C4-2B (cell line): ENCODE results near the gene NNT.

ENCODE experiments used
- CTCF ChIP-seq: fragments of 450-650 bp; conservative IDR thresholded peaks from 2 replicates; pipeline ENCODE4 v1.5.1; 2017; ENCODE audit warnings: mild to moderate bottlenecking
- ZFX ChIP-seq: fragments of 450-650 bp; IDR thresholded peaks from 2 replicates; pipeline ENCODE4 v1.6.1; 2017

- TF ChIP-seq CTCF = no peak
- TF ChIP-seq ZFX = no peak
These were observed 18.0 kb downstream of the NNT start for GRCh38 chr5:43620944-43621505.
